Measurements from ENCODE around the gene SLC30A7. TPM values are rescaled to one million over a fixed set of nuclear protein-coding genes. Genes with fewer than 3 reads are reported as not detected.
"Not testable (repeated sequence)": the region's sequence is repeated elsewhere in the genome, so short reads cannot be mapped to it uniquely, and the experiment has no call there.

Gene SLC30A7
- total and polyA plus RNA-seq, 2 donors from 2014 or later, result 4.4 to 40.2 TPM

DNA sequence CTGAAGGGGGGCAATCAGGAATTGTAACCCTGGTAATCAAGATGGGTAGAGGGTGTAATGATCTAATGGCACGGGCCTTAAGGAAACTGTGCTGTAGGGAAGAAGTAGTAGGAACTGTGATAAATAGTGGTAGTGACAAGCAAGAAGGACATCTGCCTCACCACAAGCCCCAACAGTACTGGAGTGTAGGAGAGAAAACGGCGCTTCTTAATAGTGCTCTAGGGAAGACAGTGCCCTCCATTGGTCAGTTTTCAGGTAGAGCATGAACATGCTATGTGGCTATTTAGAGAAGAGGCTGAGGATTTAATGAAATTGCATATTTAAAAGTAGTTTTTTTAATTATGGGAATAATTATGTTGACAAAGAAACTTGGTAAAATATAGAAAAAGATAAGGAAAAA is 32.2 kb downstream of the SLC30A7 start:
- DNase-seq, result no peak
- peaks cover 0 to 7% (median 2%) of the 10 kb centered on the region in 3 donors for H3K36me3 ChIP-seq (ENCODE audit: control insufficient read depth in 2 of 3, insufficient read depth in 3 of 3, low read length in 3 of 3)
- no peak overlapping the region for H3K27ac ChIP-seq (ENCODE audit: low read depth in 2 of 2, low read length in 2 of 2)
- TF ChIP-seq, protein P1, sequence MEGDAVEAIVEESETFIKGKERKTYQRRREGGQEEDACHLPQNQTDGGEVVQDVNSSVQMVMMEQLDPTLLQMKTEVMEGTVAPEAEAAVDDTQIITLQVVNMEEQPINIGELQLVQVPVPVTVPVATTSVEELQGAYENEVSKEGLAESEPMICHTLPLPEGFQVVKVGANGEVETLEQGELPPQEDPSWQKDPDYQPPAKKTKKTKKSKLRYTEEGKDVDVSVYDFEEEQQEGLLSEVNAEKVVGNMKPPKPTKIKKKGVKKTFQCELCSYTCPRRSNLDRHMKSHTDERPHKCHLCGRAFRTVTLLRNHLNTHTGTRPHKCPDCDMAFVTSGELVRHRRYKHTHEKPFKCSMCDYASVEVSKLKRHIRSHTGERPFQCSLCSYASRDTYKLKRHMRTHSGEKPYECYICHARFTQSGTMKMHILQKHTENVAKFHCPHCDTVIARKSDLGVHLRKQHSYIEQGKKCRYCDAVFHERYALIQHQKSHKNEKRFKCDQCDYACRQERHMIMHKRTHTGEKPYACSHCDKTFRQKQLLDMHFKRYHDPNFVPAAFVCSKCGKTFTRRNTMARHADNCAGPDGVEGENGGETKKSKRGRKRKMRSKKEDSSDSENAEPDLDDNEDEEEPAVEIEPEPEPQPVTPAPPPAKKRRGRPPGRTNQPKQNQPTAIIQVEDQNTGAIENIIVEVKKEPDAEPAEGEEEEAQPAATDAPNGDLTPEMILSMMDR (IDR thresholded peaks at IDR 0.05; ENCODE audit: borderline replicate concordance, extremely low read depth, insufficient read depth), result no peak
- no peaks in the 10 kb centered on the region for H3K9me3 ChIP-seq (ENCODE audit: control insufficient read depth in 2 of 3, insufficient read depth in 1 of 3, low read length in 3 of 3)
- intact Hi-C loops (cut with DNase I), result loop anchor here (10.0 kb wide), 1 partner anchor 357 kb away; no protein-coding TSS in a partner anchor
- no peak overlapping the region for H3K4me3 ChIP-seq (ENCODE audit: low read length in 3 of 3)
- no peaks in the 10 kb centered on the region for H3K4me1 ChIP-seq (ENCODE audit: control insufficient read depth in 2 of 3, insufficient read depth in 2 of 3, low read depth in 1 of 3, low read length in 3 of 3)
- H3K9ac ChIP-seq (ENCODE audit: low read length in 3 of 3), result no peak overlapping the region
- FAIRE-seq, result no peak
- H3K27me3 ChIP-seq (ENCODE audit: control insufficient read depth, insufficient read depth, low read length), result no peaks in the 10 kb centered on the region

DNA sequence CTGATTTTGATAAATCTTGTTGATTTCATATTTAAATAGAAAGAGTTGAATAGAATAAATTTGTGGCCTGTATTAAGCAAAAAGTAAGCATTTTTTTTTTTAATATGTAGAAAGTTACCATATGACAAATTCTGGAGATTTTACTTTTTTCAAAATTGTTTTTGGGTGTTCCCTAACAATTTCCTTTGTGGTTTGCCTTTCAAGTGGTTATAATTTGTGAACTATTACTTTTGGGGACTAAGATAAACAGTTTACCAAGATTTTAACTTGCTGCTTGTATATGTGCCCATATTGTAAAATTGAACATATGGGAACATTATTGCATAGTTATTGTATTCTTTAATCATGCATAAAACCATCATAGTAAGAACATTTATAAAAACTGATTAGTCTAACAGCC is 34.6 kb downstream of the SLC30A7 start:
- DNase-seq (no peak), FAIRE-seq (peak; percentile 54)
- no peak overlapping the region for H3K27ac ChIP-seq (ENCODE audit: low read depth in 2 of 2, low read length in 2 of 2)
- H3K4me1 ChIP-seq (ENCODE audit: control insufficient read depth in 2 of 3, insufficient read depth in 2 of 3, low read depth in 1 of 3, low read length in 3 of 3), result no peaks in the 10 kb centered on the region
- intact Hi-C loops (cut with DNase I), result no loop called here
- H3K9ac ChIP-seq (ENCODE audit: low read length in 3 of 3), result no peak overlapping the region
- no peak overlapping the region for H3K4me3 ChIP-seq (ENCODE audit: low read length in 3 of 3)
- no peaks in the 10 kb centered on the region for H3K27me3 ChIP-seq (ENCODE audit: control insufficient read depth, insufficient read depth, low read length)
- H3K9me3 ChIP-seq (ENCODE audit: control insufficient read depth in 2 of 3, insufficient read depth in 1 of 3, low read length in 3 of 3), result no peaks in the 10 kb centered on the region
- TF ChIP-seq, protein P1 (IDR thresholded peaks at IDR 0.05; ENCODE audit: borderline replicate concordance, extremely low read depth, insufficient read depth), result no peak
- H3K36me3 ChIP-seq (ENCODE audit: control insufficient read depth in 2 of 3, insufficient read depth in 3 of 3, low read length in 3 of 3), result peaks cover 0 to 5% (median 2%) of the 10 kb centered on the region in 3 donors

DNA sequence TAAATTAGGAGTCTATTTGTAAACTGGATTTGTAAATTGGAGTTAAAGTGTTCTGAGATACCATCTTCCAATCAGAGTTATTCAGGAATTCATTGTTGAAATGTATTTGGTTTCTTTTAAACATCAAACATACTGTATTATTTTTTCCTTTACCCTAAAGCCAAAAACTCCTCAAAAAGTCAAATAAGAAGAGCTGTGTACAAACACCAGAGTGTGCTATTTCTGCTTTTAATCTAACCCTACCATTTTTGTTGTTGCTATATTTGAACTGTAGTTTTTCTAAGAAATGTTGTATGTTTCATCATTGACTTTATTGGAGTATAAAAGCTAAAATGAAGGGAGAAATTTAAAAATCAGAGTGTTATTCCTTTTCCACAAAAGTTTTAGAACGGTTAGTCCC is 35.8 kb downstream of the SLC30A7 start:
- intact Hi-C loops (cut with DNase I), result no loop called here
- FAIRE-seq (no peak), DNase-seq (no peak)
- TF ChIP-seq, protein P1 (IDR thresholded peaks at IDR 0.05; ENCODE audit: borderline replicate concordance, extremely low read depth, insufficient read depth), result no peak
- Histone ChIP-seq H3K4me3 (ENCODE audit: low read length in 3 of 3) (no peak overlapping the region), H3K27me3 (ENCODE audit: control insufficient read depth, insufficient read depth, low read length) (no peaks in the 10 kb centered on the region), H3K27ac (ENCODE audit: low read depth in 2 of 2, low read length in 2 of 2) (no peak overlapping the region), H3K4me1 (ENCODE audit: control insufficient read depth in 2 of 3, insufficient read depth in 2 of 3, low read depth in 1 of 3, low read length in 3 of 3) (no peaks in the 10 kb centered on the region), H3K9me3 (ENCODE audit: control insufficient read depth in 2 of 3, insufficient read depth in 1 of 3, low read length in 3 of 3) (no peaks in the 10 kb centered on the region), H3K9ac (ENCODE audit: low read length in 3 of 3) (no peak overlapping the region), H3K36me3 (ENCODE audit: control insufficient read depth in 2 of 3, insufficient read depth in 3 of 3, low read length in 3 of 3) (no peaks in the 10 kb centered on the region)

DNA sequence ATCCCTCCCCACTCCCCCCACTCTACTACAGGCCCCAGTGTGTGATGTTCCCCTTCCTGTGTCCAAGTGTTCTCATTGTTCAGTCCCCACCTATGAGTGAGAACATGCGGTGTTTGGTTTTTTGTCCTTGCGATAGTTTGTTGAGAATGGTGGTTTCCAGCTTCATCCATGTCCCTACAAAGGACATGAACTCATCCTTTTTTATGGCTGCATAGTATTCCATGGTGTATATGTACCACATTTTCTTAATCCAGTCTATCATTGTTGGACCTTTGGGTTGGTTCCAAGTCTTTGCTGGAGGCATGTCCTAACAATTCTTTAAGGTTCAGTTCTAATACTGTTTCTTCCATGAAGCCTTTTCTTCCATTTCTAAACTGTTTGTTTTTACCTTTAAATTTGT is 37.7 kb downstream of the SLC30A7 start:
- DNase-seq; H3K9me3 ChIP-seq (ENCODE audit: control insufficient read depth in 2 of 3, insufficient read depth in 1 of 3, low read length in 3 of 3); intact Hi-C loops (cut with DNase I); H3K27me3 ChIP-seq (ENCODE audit: control insufficient read depth, insufficient read depth, low read length); H3K9ac ChIP-seq (ENCODE audit: low read length in 3 of 3); H3K4me3 ChIP-seq (ENCODE audit: low read length in 3 of 3); FAIRE-seq; H3K4me1 ChIP-seq (ENCODE audit: control insufficient read depth in 2 of 3, insufficient read depth in 2 of 3, low read depth in 1 of 3, low read length in 3 of 3); H3K27ac ChIP-seq (ENCODE audit: low read depth in 2 of 2, low read length in 2 of 2); H3K36me3 ChIP-seq (ENCODE audit: control insufficient read depth in 2 of 3, insufficient read depth in 3 of 3, low read length in 3 of 3): not testable (repeated sequence)

Measured in kidney (tissue), 14 donors.